ENCODE results near the gene PRSS50.
"Not testable (repeated sequence)": the region's sequence is repeated elsewhere in the genome, so short reads cannot be mapped to it uniquely, and the experiment has no call there.

DNA sequence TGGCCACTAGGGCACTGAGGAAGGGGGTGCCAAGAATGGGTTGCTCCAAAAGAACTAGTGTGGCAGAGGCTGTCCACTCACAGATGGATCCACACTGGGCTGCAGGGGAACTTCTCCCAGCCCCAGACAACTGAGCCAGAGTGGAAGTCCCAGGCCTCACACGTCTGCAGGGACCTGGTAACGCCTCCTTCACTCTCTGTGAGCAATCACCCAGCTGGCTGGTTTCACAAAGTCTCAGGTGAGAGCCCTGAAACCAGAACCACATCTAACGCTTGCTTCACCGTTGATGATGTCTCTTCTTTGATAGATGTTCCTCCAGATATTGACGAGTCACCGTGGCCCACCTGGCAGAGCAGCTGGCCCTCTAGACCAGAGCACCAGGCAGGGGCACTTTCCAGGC, 35.5 kb upstream of the PRSS50 start:
- TF ChIP-seq, protein P1, sequence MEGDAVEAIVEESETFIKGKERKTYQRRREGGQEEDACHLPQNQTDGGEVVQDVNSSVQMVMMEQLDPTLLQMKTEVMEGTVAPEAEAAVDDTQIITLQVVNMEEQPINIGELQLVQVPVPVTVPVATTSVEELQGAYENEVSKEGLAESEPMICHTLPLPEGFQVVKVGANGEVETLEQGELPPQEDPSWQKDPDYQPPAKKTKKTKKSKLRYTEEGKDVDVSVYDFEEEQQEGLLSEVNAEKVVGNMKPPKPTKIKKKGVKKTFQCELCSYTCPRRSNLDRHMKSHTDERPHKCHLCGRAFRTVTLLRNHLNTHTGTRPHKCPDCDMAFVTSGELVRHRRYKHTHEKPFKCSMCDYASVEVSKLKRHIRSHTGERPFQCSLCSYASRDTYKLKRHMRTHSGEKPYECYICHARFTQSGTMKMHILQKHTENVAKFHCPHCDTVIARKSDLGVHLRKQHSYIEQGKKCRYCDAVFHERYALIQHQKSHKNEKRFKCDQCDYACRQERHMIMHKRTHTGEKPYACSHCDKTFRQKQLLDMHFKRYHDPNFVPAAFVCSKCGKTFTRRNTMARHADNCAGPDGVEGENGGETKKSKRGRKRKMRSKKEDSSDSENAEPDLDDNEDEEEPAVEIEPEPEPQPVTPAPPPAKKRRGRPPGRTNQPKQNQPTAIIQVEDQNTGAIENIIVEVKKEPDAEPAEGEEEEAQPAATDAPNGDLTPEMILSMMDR (IDR thresholded peaks at IDR 0.05), result not testable (repeated sequence)
- TF ChIP-seq POLR2A (IDR thresholded peaks at IDR 0.05), result not testable (repeated sequence)

Measured in body of pancreas (tissue), 4 donors.